ENCODE data around the gene PTRH2. TPM values are rescaled to one million over a fixed set of nuclear protein-coding genes. Genes with fewer than 3 reads are reported as not detected.
"Not testable (repeated sequence)": the region's sequence is repeated elsewhere in the genome, so short reads cannot be mapped to it uniquely, and the experiment has no call there.

PTRH2 gene
- total RNA-seq: 10 to 100 TPM; 14.5 to 33.7 (median 20.0) TPM

DNA sequence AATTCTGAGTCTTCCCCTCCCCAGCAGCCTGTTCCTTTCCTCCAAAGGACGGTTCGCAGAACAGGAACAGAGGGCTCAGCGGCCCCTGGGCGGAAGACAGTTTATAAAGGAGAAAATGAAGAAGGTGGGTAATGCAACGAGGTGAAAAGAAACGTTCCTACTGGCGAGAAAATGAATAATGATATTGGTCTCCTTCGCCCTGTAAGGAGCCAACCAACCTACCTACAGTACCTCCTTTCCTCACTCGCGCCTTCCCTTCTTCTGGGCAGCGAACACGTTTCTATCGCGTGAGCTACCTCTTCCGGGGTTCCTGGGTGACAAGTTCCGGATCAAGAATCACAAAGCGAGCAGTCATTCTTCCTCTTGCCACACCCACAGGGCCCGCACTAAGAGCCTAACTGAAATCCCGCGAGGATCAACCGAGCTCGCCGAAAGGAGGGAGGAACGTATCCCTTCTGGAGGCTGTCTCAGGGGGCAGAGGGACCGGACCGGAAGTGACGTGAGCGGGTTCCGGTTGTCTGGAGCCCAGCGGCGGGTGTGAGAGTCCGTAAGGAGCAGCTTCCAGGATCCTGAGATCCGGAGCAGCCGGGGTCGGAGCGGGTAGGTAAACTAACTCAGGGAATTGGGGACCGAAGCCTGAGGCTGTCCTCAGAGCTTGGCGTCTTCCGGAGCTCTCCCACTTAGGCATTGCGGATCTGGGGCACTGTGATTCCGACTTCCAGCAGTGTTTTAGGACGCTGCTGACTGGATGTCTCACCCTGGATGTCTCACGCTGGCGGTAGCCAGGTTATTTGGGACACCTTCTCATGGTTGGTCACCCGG, at the start of gene PTRH2, which contains the start of gene VMP1:
Gene PTRH2, minus strand, starts transcription at position 282 of the 822 bp plus-strand sequence. CDS start 9,452 bp downstream, outside the sequence.
Gene VMP1, plus strand, starts transcription at position 506 of the 822 bp plus-strand sequence. CDS start 23,793 bp downstream, outside the sequence.
- in situ Hi-C loops (cut with MboI; ENCODE audit: low pct_ligation_motif_present in 1 of 4, low pct_unique_long_range_greater_than_20kb in 1 of 4, low sequenced_read_pairs in 3 of 4) (no loop called here), intact Hi-C loops (cut with DNase I; ENCODE audit: low total_unique reads) (no loop called here)
- TF ChIP-seq EP300 (IDR thresholded peaks at IDR 0.05; ENCODE audit: low read depth): no peak
- TF ChIP-seq POLR2A (IDR thresholded peaks at IDR 0.05): peak; percentile 92
- peak; percentile 93 to 94 (median 93) for TF ChIP-seq POLR2AphosphoS5 (IDR thresholded peaks at IDR 0.05)
- Histone ChIP-seq H3K4me3 (peak within 1 kb of the TSS; percentile 64 to 84 (median 75)), H3K36me3 (no peaks in the 10 kb centered on the region), H3K4me1 (peaks cover 11 to 63% (median 33%) of the 10 kb centered on the region in 4 donors), H3K9me3 (no peaks in the 10 kb centered on the region), H3K27ac (peak within 1 kb of the TSS; percentile 95 to 98 (median 97)), H3K27me3 (no peaks in the 10 kb centered on the region)
- DNase-seq: peak; percentile 98
- 0% methylated on average over 45 of the region's 45 CpGs; no CpG with 5 or more reads in 1 of the 2 donors for WGBS, 2 donors (ENCODE audit: low coverage in 1 of 2)

- WGBS, 2 donors (ENCODE audit: low coverage in 1 of 2): 62 to 73% methylated on average over 2 to 3 of the region's 3 CpGs
- H3K9me3 ChIP-seq: no peaks in the 10 kb centered on the region
- peaks cover 6 to 27% (median 14%) of the 10 kb centered on the region in 4 donors for H3K4me1 ChIP-seq
- H3K27ac ChIP-seq: peak overlapping the region; percentile 60 to 85 (median 77)
- peaks cover 0 to 17% (median 2%) of the 10 kb centered on the region in 4 donors for H3K36me3 ChIP-seq
- H3K27me3 ChIP-seq: no peaks in the 10 kb centered on the region
- H3K4me3 ChIP-seq: no peak overlapping the region
- DNase-seq: no peak
- intact Hi-C loops (cut with DNase I; ENCODE audit: low total_unique reads) (no loop called here), in situ Hi-C loops (cut with MboI; ENCODE audit: low pct_ligation_motif_present in 1 of 4, low pct_unique_long_range_greater_than_20kb in 1 of 4, low sequenced_read_pairs in 3 of 4) (no loop called here)
- TF ChIP-seq EP300 (IDR thresholded peaks at IDR 0.05; ENCODE audit: low read depth): no peak
- no peak for TF ChIP-seq POLR2AphosphoS5 (IDR thresholded peaks at IDR 0.05)
- no peak for TF ChIP-seq CTCF (IDR thresholded peaks at IDR 0.05)
- TF ChIP-seq POLR2A (IDR thresholded peaks at IDR 0.05): no peak
Observed at GRCh38 chr17:59756236-59756818, 49.1 kb upstream of the PTRH2 start.

DNA sequence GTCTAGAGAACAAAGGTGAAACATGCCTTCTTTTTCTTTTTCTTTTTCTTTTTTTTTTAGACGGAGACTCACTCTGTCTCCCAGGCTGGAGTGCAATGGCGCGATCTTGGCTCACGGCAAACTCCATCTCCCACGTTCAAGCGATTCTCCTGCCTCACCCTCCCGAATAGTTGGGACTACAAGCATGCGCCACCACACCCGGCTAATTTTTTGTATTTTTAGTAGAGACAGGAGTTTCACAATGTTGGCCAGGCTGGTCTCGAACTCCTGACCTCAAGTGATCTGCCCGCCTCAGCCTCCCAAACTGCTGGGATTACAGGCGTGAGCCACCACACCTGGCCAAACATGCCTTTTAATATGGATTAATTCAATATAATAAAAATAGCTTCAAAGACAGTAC, 47.8 kb upstream of the PTRH2 start:
- DNase-seq; in situ Hi-C loops (cut with MboI; ENCODE audit: low pct_ligation_motif_present in 1 of 4, low pct_unique_long_range_greater_than_20kb in 1 of 4, low sequenced_read_pairs in 3 of 4); H3K4me3 ChIP-seq; H3K27me3 ChIP-seq; intact Hi-C loops (cut with DNase I; ENCODE audit: low total_unique reads); H3K36me3 ChIP-seq; H3K9me3 ChIP-seq: not testable (repeated sequence)
- H3K4me1 ChIP-seq: peaks cover 6 to 27% (median 14%) of the 10 kb centered on the region in 4 donors
- WGBS, 2 donors (ENCODE audit: low coverage in 1 of 2): 94 to 100% methylated on average over 3 to 12 of the region's 12 CpGs
- peak overlapping the region; percentile 60 to 85 (median 77) for H3K27ac ChIP-seq

- Histone ChIP-seq H3K27me3 (no peaks in the 10 kb centered on the region), H3K9me3 (no peaks in the 10 kb centered on the region), H3K27ac (peak overlapping the region; percentile 60 to 85 (median 77)), H3K4me3 (no peak overlapping the region), H3K36me3 (peaks cover 0 to 6% (median 0%) of the 10 kb centered on the region in 4 donors), H3K4me1 (peaks cover 6 to 27% (median 14%) of the 10 kb centered on the region in 4 donors)
- no peak for DNase-seq
- no peak for TF ChIP-seq CTCF (IDR thresholded peaks at IDR 0.05)
- TF ChIP-seq POLR2AphosphoS5 (IDR thresholded peaks at IDR 0.05): peak in 1 of 3 donors; percentile 10
- no peak for TF ChIP-seq POLR2A (IDR thresholded peaks at IDR 0.05)
- intact Hi-C loops (cut with DNase I; ENCODE audit: low total_unique reads): no loop called here
- in situ Hi-C loops (cut with MboI; ENCODE audit: low pct_ligation_motif_present in 1 of 4, low pct_unique_long_range_greater_than_20kb in 1 of 4, low sequenced_read_pairs in 3 of 4): no loop called here
Observed at GRCh38 chr17:59754552-59754951, 47.3 kb upstream of the PTRH2 start.

All from transverse colon (tissue), 4 donors.